ENCODE measurements around the gene PPP2R5B.

The PPP2R5B gene

GRCh38 chr11:64888729-64889511 is 35.6 kb upstream of the PPP2R5B start:
- no peak for DNase-seq

DNA sequence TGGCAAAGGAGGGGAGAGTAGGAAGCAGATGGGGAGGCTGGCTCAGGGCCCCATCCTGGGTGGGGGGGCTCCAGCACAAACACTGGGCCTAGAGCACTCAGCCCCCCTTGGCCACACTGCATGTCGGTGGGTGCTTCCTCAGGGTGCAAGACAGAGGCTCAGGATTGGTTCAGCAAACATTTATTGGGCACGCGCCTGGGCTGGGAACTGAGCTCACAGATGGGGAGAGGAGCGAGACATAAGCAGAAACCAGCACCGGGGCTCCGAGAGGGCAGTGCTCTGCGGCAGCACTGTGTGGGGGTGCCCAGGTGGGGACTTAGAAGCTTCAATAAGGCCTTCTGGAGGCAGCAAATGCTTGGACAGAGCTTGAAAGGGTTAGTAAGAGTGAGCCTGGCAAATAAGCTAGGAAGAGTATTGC is 34.0 kb upstream of the PPP2R5B start:
- no peak for DNase-seq

DNA sequence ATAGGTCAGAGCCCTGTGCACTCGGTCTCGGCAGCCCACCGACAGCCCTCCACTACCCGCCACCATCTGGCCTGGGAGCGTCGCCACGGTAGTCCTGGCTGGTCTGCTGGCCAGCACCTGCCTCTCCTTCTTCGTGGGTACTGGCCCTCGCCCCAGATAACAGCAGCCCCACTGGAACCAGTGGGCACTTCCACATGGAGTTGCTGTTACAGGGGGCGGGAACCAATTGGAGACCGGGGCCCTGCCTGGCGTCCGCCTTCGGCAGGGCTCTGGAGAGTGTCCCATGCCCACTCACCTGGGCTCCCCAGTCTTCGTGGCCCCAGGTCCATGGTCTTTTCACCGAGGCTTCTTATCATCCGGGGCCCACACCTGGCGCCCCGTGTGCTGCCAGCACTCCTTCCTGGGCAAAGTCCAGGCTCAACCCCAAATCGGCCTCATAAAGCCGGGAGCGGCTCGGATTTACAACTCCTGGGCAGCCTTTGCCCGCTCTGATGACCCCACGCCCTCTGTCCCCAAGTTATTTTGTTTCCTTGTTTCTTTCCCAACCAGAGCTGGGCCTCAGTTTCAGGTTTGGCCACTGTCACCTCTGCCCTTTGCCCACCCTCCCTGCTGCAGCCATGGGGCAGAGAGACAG is 33.2 kb upstream of the PPP2R5B start:
- no peak for DNase-seq

GRCh38 chr11:64891880-64892279 is 32.6 kb upstream of the PPP2R5B start:
- no peak for DNase-seq

- DNase-seq: no peak
Measured at GRCh38 chr11:64892411-64892831, 32.1 kb upstream of the PPP2R5B start.

GRCh38 chr11:64892838-64893193 is 31.7 kb upstream of the PPP2R5B start:
- no peak for DNase-seq

DNA sequence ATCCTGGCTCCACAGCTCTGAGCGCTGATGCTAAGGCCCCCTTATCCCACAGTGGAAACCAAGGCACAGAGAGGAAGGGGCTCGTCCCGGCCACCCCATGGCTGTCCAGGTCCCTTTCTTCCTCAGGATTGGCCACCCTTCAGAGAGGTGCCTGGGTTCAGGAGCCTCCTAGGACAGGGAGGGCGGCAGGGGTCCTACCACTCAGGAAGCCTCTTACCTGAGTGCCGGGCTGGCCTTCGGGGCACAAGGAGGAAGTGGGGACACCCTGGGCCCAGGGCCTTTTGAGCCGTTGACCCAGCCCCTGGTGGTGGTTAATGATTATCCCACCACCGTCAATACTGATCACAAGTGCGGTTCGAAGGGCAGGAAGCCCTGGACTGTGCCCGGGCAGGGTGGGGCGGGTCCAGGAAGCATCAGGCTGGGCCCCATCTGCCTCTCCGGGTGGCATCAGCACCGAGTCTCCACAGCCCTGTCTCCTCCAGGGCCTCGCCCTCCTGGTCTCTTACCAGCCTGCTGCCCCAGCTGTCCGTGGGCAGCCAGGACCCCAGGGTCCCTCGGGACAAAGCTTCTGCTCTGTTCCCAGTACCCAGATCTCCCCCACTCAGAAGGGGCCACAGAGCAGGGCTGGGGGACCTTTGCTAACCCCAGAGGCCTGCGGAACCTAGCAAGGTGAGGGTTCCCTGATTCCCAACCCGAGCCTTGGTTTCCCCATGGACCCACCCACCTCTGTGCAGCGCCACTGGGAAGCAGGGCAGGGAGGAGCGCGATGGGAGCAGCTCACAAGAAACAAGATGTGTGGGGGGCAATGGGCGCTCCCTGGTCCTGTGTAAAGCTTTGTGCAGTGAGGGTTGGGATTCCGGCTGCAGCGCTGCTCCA is 31.1 kb upstream of the PPP2R5B start:
- no peak for DNase-seq

DNA sequence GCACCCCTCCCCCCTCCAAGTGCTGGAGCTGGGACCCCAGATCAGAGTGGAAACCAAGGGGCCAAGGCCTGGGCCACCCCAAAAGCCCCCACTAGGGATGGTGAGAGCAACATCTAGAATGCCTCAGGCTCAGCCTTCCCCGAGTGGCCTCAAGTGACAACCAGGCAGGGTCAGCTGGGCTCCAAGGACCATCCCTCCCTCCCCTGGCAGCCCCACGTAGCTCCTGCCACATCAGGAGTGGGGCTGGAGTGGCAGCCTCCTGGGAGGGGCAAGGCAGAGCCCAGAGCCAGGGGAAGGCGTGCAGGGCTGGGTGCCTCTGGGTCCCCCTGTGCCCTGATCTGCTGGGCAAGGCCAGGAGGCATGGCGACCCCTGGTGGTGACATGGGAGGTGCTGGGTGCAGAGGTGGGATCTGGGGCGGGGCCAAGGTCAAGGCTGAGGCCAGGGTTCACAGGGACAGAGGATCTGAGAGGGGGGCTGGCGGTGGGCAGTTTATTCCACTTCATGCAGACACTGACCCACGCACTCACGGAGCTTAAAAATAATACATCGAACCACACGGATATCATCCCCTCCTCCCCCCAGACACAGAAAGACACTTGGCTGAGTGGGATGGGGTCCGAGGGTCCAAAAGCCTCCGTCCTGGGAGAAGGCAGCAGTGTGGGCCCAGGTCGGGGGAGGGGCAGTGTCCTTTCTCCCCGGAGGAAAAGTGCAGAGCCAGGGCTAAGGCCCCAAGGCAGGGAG is 30.2 kb upstream of the PPP2R5B start:
- peak; percentile 91 to 93 for DNase-seq

DNA sequence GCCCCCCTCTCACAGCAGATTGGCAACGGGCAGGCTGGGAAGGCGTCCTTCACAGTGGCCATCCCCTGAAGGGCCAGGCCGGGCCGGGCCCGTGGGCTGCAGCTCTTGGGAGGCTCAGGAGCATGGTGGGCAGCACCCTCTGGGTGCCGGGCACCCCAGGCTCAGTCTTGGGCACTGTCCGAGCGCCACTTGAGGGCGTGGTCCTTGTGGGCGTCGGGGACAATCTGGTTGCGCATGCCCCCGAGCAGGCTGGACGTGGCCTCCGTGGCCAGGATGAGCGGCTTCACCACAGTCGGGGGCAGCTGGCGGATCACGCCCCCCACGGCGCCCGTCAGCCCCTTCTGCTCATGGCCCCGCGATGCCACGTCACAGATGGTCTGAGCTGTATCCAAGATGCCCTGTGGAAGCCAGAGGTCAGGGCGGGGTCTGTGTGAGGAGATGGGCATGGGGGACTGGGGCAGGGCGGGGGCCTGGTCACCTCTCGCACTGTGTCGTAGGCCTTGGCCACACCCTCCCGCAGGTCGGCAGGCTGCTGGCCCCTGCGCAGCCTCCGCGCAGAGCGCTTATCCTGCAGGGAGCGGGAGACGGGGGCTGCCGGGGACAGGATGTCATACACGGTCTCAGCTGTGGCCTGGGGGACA is 29.6 kb upstream of the PPP2R5B start:
- DNase-seq: no peak

DNA sequence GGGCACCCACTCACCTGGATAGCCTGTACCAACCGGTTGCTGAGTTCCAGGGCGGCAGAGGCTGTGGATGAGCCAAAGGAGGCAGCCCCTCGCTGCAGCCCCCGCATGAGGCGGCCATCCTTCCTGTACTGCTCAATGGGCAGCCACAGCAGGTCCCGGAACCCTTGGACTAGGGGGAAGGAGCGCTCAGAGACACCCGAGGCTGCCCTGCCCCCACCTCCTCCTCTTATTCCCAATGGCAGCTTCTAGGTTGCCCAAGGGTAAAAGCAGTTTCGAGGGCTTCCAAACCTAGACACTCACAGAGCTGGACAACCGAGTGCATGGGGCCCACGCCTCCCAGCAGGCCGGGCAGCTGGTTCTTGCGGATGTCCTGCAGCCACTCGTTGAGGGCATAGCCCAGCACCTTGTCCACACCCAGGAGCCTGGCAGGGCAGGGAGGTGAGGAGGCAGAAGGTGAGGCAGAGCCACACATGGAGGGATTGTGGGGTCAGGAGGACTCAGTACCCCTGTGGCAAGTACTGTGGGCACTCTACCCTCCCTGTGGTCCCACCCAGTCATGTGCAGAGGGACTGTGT is 28.0 kb upstream of the PPP2R5B start:
- DNase-seq: no peak

DNA sequence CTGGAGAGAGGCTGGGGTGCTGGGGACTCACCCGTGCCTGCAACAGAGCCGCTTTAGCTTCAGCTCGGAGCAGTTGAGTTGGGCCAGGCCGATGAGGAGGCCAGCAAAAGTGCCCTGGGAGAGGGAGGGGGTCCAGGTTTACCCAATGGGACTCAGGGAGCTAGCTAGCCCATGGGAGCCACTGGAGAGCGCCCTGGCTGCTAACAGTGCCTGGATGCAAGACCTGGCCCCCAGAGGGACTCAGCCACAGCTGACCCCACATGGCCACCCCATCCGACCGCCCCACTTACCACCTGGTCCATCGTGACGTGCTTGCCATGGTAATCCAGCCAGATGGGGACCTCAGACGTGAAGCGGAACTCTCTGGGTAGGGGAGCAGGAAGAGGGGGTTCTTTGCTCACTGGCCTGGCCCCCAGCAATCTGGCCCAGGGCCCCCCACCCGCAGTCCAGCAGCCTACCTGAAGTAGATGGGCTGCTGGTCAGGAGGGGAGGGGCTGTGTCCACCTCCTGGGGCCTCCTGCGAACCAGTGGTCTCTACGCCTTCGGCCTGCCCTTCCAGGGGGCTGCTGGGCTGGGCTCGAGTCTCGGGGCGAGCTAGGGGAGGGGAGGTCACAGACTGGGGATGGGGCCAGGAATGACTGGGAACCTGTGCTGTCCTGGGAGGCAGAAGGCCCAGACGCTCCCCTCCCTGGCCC is 27.0 kb upstream of the PPP2R5B start:
- DNase-seq: no peak

GRCh38 chr11:64898076-64898445 is 26.4 kb upstream of the PPP2R5B start:
- no peak for DNase-seq

GRCh38 chr11:64898541-64898940 is 25.9 kb upstream of the PPP2R5B start:
- DNase-seq: no peak

- DNase-seq: peak; percentile 69 to 76
Measured at GRCh38 chr11:64900263-64900678, 24.2 kb upstream of the PPP2R5B start.

GRCh38 chr11:64900774-64901173 is 23.7 kb upstream of the PPP2R5B start:
- DNase-seq: no peak

GRCh38 chr11:64902102-64902900 is 22.2 kb upstream of the PPP2R5B start:
- no peak for DNase-seq

DNA sequence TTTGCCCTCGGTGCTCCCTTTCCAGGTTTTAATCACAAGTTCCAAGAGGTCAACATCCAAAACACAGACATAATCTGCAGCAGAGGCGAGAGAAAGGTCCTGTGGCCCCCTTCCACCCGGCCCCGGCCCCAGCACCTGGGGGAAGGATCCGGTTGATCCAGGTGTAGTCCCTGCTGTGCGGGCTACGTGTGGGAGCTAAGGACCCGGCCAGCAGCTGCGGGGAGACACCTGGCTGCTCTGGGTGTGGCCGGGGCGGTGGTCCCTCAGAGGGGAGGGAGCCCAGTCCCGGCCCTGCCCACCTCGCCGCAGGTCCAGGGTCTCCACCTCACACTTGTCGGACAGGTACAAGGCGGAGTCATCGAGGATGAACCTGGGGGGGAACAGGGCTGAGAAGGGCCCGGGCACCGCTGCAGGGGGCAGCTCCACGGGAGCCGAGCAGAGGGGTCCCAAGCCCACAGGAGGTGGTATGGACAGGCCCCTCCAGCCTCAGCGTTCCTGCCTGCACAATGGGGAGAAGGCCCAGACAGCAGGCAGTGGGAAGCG is 21.1 kb upstream of the PPP2R5B start:
- DNase-seq: no peak

GRCh38 chr11:64905516-64906313 is 18.8 kb upstream of the PPP2R5B start:
- no peak for DNase-seq

GRCh38 chr11:64906314-64906635 is 18.2 kb upstream of the PPP2R5B start:
- no peak for DNase-seq

DNA sequence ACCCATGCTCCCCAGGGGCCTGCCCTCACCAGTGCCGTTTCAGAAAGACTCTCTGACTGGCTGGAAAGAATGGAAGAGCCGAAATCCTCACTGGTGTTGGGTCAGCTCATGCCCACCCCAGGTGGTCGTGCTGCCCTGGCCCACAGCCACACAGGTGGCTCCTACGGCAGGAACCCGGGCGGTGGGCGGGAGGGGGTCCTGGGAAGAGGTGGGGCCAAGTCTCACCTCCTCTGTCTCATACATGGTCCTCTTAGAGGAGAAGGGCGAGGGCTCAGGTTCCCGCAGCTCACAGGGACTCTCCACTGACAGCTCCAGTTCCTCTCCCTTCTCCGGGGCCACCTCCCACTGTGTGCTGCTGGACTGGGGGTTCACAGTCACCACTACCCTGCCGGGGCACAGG is 15.7 kb upstream of the PPP2R5B start:
- DNase-seq: no peak
